HEK293 (cell line): Measurements from ENCODE around the gene IRS2.

Experiments used
- CTCF ChIA-PET: fragments of 350-600 bp; formaldehyde crosslinking; extraction: SDS; loops from one replicate; lab custom pipeline; 2021; ENCODE audit warnings: antibody characterized with exemption; lab: Yijun Ruan, JAX
- POLR2A ChIA-PET: fragments of 300-600 bp; formaldehyde crosslinking; extraction: SDS; loops from one replicate; lab custom pipeline; 2020; ENCODE audit warnings: antibody characterized with exemption, inconsistent platforms; lab: Yijun Ruan, JAX
- H3K27ac ChIP-seq: fragments of 200-500 bp; sonication (Bioruptor generic); 2 replicates; pipeline ENCODE4 v1.5.1; 2014; ENCODE audit warnings: low read depth, low read length, control low read depth, inconsistent platforms; ENCODE audit errors: extremely low read depth
- H3K36me3 ChIP-seq, 2 experiments: fragments of 200-500 bp in 1 of 2; sonication (Bioruptor generic) in 1 of 2; 1 replicate in 1 of 2; 2 replicates in 1 of 2; pipeline ENCODE4 v1.5.1; 2014 to 2017; ENCODE audit warnings: inconsistent platforms in 2 of 2, low read length in 2 of 2; ENCODE audit not compliant: control insufficient read depth in 2 of 2, insufficient read depth in 1 of 2
- H3K4me1 ChIP-seq: fragments of 200-500 bp; sonication (Bioruptor generic); 2 replicates; pipeline ENCODE4 v1.5.1; 2014; ENCODE audit warnings: mild to moderate bottlenecking, low read length, inconsistent platforms; ENCODE audit not compliant: control insufficient read depth, insufficient read depth
- H3K4me3 ChIP-seq: 2 replicates; pipeline ENCODE4 v1.5.1; 2011; ENCODE audit warnings: low read depth, mild to moderate bottlenecking, control low read depth, low read length, moderate library complexity
- H3K9me3 ChIP-seq: fragments of 200-500 bp; sonication (Bioruptor generic); 2 replicates; pipeline ENCODE4 v1.5.1; 2014; ENCODE audit warnings: low read depth, low read length, inconsistent platforms; ENCODE audit not compliant: control insufficient read depth, insufficient read depth
- CTCF ChIP-seq: fragments of 450-650 bp; formaldehyde crosslinking; IDR thresholded peaks from 2 replicates; pipeline ENCODE4 v1.5.1; 2016; ENCODE audit warnings: missing biosample characterization, missing genetic modification characterization
- KLF7 ChIP-seq: fragments of 450-650 bp; formaldehyde crosslinking; IDR thresholded peaks from 2 replicates; pipeline ENCODE4 v1.5.1; 2016; ENCODE audit warnings: missing biosample characterization, missing genetic modification characterization, borderline replicate concordance
- OVOL3 ChIP-seq: fragments of 450-650 bp; formaldehyde crosslinking; IDR thresholded peaks from 2 replicates; pipeline ENCODE4 v1.5.1; 2016; ENCODE audit warnings: missing biosample characterization, missing genetic modification characterization
- RBAK ChIP-seq: fragments of 450-650 bp; formaldehyde crosslinking; IDR thresholded peaks from 2 replicates; pipeline ENCODE4 v1.5.1; 2016; ENCODE audit warnings: missing biosample characterization, missing genetic modification characterization
- SETDB1 ChIP-seq: IDR thresholded peaks from one replicate; pipeline ENCODE4 v1.6.1; 2017; ENCODE audit warnings: mild to moderate bottlenecking, low read length, moderate library complexity, mixed read lengths; ENCODE audit not compliant: insufficient read length
- SP3 ChIP-seq: fragments of 450-650 bp; formaldehyde crosslinking; IDR thresholded peaks from 2 replicates; pipeline ENCODE4 v1.5.1; 2016; ENCODE audit warnings: missing biosample characterization, missing genetic modification characterization
- ZBTB10 ChIP-seq: fragments of 450-650 bp; formaldehyde crosslinking; IDR thresholded peaks from 2 replicates; pipeline ENCODE4 v1.5.1; 2016; ENCODE audit warnings: missing biosample characterization, missing genetic modification characterization
- ZBTB49 ChIP-seq: fragments of 450-650 bp; formaldehyde crosslinking; IDR thresholded peaks from 2 replicates; pipeline ENCODE4 v1.5.1; 2016; ENCODE audit warnings: missing biosample characterization, missing genetic modification characterization, low read depth
- ZFP37 ChIP-seq: fragments of 450-650 bp; formaldehyde crosslinking; IDR thresholded peaks from 2 replicates; pipeline ENCODE4 v1.5.1; 2016; ENCODE audit warnings: missing biosample characterization, missing genetic modification characterization
- ZNF146 ChIP-seq: fragments of 450-650 bp; formaldehyde crosslinking; IDR thresholded peaks from 2 replicates; pipeline ENCODE4 v1.5.1; 2016; ENCODE audit warnings: missing biosample characterization, missing genetic modification characterization
- ZNF18 ChIP-seq: fragments of 450-650 bp; formaldehyde crosslinking; IDR thresholded peaks from 2 replicates; pipeline ENCODE4 v1.5.1; 2016; ENCODE audit warnings: missing biosample characterization, missing genetic modification characterization
- ZNF2 ChIP-seq: fragments of 450-650 bp; formaldehyde crosslinking; IDR thresholded peaks from 2 replicates; pipeline ENCODE4 v1.5.1; 2016; ENCODE audit warnings: missing biosample characterization, missing genetic modification characterization
- ZNF514 ChIP-seq: fragments of 450-650 bp; formaldehyde crosslinking; IDR thresholded peaks from 2 replicates; pipeline ENCODE4 v1.5.1; 2016; ENCODE audit warnings: missing biosample characterization, missing genetic modification characterization
- ZNF544 ChIP-seq: fragments of 450-650 bp; formaldehyde crosslinking; IDR thresholded peaks from 2 replicates; pipeline ENCODE4 v1.5.0; 2017; ENCODE audit warnings: missing biosample characterization, missing genetic modification characterization
- ZNF561 ChIP-seq: fragments of 450-650 bp; IDR thresholded peaks from 2 replicates; pipeline ENCODE4 v1.5.1; 2018; ENCODE audit warnings: missing biosample characterization, missing genetic modification characterization, borderline replicate concordance
- ZNF600 ChIP-seq: fragments of 450-650 bp; formaldehyde crosslinking; IDR thresholded peaks from 2 replicates; pipeline ENCODE4 v1.5.1; 2016; ENCODE audit warnings: missing biosample characterization, missing genetic modification characterization
- ZNF747 ChIP-seq: fragments of 450-650 bp; formaldehyde crosslinking; IDR thresholded peaks from 2 replicates; pipeline ENCODE4 v1.5.1; 2016; ENCODE audit warnings: missing biosample characterization, missing genetic modification characterization
- ZNF785 ChIP-seq: fragments of 450-650 bp; formaldehyde crosslinking; IDR thresholded peaks from 2 replicates; pipeline ENCODE4 v1.5.1; 2016; ENCODE audit warnings: missing biosample characterization, missing genetic modification characterization
- ZNF837 ChIP-seq: fragments of 450-650 bp; formaldehyde crosslinking; IDR thresholded peaks from 2 replicates; pipeline ENCODE4 v1.5.1; 2016; ENCODE audit warnings: missing biosample characterization, missing genetic modification characterization
- ZNF843 ChIP-seq: fragments of 450-650 bp; formaldehyde crosslinking; IDR thresholded peaks from 2 replicates; pipeline ENCODE4 v1.5.1; 2016; ENCODE audit warnings: missing biosample characterization, missing genetic modification characterization
- ZSCAN16 ChIP-seq: fragments of 450-650 bp; formaldehyde crosslinking; IDR thresholded peaks from 2 replicates; pipeline ENCODE4 v1.5.1; 2016; ENCODE audit warnings: missing biosample characterization, missing genetic modification characterization

Gene IRS2

GRCh38 chr13:109755551-109755950 is 30.8 kb downstream of the IRS2 start (continued):
- no peak for TF ChIP-seq ZBTB10 (tag by site-specific recombination)
- TF ChIP-seq ZNF146 (tag by site-specific recombination), result no peak
- TF ChIP-seq ZNF544 (tag by site-specific recombination), result no peak
- TF ChIP-seq ZSCAN16 (tag by site-specific recombination), result no peak
- TF ChIP-seq ZNF561, result no peak
- no peak for TF ChIP-seq SETDB1
- no peak for TF ChIP-seq CTCF (tag by site-specific recombination)
- no peak for TF ChIP-seq ZNF843 (tag by site-specific recombination)
- no peak for TF ChIP-seq RBAK (tag by site-specific recombination)
- TF ChIP-seq ZBTB49, result no peak

GRCh38 chr13:109751477-109751876 is 34.9 kb downstream of the IRS2 start:
- H3K4me1 ChIP-seq, result no peaks in the 10 kb centered on the region
- POLR2A ChIA-PET, result no interaction called here
- H3K36me3 ChIP-seq, result peaks cover 0 to 35% of the 10 kb centered on the region in 2 experiments; a peak in 2 of 3 replicates
- no peak overlapping the region for H3K4me3 ChIP-seq
- TF ChIP-seq ZNF2 (tag by site-specific recombination), result no peak
- no peak for TF ChIP-seq ZNF18 (tag by site-specific recombination)
- no peak for TF ChIP-seq ZFP37 (tag by site-specific recombination)
- TF ChIP-seq ZNF837 (tag by site-specific recombination), result no peak
- TF ChIP-seq OVOL3 (tag by site-specific recombination), result no peak
- no peak for TF ChIP-seq ZNF785
- no peak for TF ChIP-seq ZNF600 (tag by site-specific recombination)
- no peak for TF ChIP-seq KLF7
- TF ChIP-seq ZNF747 (tag by site-specific recombination), result no peak
- TF ChIP-seq SP3 (tag by site-specific recombination), result no peak
- TF ChIP-seq ZNF514 (tag by site-specific recombination), result no peak
- no peak overlapping the region for H3K27ac ChIP-seq
- CTCF ChIA-PET, result interaction anchor here (0.6 kb wide), 1 partner anchor 19 kb away, joined by 6 read pairs; no protein-coding TSS in a partner anchor
- H3K9me3 ChIP-seq, result no peaks in the 10 kb centered on the region
